HUDEP-2 (cell line): ENCODE data around the gene OR6Y1.

Experiments
- DNase-seq, 76 experiments: peaks; one replicate each; lab custom pipeline; 2025; ENCODE audit not compliant: unreplicated experiment in 76 of 76; lab: John Stamatoyannopoulos, UW

Gene OR6Y1, protein sequence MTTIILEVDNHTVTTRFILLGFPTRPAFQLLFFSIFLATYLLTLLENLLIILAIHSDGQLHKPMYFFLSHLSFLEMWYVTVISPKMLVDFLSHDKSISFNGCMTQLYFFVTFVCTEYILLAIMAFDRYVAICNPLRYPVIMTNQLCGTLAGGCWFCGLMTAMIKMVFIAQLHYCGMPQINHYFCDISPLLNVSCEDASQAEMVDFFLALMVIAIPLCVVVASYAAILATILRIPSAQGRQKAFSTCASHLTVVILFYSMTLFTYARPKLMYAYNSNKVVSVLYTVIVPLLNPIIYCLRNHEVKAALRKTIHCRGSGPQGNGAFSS

GRCh38 chr1:158554352-158554751 lies at the start of gene OR6Y1:
Gene OR6Y1 (minus strand): TSS chr1:158554405. CDS start chr1:158548105, 6,300 bp downstream.
- no peak for DNase-seq

DNA sequence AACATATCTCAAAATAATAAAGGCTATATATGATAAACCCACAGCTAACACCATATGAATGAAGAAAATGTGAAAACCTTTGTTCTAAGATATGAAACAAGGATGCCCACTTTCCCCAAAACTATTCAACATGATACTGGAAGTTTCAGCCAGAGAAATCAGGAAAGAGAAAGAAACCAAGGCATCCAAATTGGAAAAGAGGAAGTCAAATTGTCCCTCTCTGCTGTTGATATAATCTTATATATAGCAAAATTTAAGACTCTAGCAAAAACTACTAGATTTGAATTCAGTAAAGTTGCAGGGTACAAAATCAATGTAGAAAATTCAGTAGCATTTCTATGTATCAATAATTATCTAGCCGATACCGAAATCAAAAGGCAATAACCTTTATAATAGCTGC lies 46.5 kb upstream of the OR6Y1 start:
- no peak for DNase-seq

- no peak for DNase-seq
Observed at GRCh38 chr1:158586942-158587341, 32.7 kb upstream of the OR6Y1 start.

DNA sequence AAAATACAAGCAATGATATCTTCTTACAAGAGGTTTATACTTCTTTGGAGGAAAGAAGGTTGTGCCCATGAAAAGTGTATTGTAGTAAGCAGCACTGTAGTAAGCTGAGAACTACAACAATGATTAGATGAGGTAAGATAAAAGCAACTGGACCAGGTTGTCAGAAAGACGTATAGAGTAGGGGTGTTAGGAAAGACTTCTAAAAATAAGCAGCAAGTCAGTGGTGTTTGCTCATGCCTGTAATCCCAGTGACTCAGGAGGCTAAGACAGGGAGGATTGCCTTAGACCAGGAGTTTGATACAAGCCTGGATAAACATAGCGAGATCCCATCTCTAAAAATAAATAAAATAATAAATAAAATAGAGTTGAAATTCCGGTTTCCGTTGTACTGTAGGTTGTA lies 29.8 kb upstream of the OR6Y1 start:
- no peak for DNase-seq

GRCh38 chr1:158579733-158580132 lies 25.5 kb upstream of the OR6Y1 start, which contains the start of gene OR10X1:
Gene OR10X1 (minus strand): TSS chr1:158579899. CDS start chr1:158579899, 0 bp downstream.
- DNase-seq = no peak

DNA sequence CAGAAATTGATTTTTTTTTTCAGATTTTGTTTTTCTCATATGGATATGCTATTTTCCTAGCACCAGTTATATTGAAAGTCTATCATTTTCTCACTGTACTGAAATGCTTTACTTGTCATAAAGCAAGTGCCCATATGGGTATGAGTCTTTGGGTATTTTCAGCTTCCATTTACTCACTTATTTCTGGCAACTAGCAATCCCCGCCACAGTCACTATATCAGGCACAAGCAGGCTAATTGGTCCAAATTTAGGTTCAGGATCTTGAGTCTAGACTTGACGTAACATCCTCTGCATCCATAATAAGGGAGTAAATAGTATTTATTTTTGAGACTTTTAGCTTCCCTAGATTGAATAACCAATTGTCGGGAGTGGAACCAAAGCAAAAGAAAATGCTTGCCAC lies 23.4 kb upstream of the OR6Y1 start:
- no peak for DNase-seq

DNA sequence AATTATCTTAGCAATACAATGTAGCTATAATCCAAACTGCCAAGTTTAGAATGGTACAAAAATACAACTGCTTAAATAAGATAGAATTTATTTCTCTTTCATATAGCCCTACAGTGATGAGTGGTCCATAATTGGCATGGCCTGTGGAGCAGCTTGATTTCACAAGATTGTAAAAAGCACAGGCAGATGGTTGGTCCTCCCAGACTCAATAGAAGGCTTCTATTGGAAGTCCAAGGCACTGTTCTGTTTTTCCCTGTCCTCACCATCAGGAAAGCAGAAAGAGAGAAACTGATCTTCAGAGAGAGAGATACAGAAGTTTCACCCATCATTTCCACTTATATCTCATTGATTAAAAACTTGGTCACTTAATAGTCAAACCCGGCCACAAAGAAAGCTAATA lies 18.0 kb upstream of the OR6Y1 start:
- DNase-seq = no peak

- DNase-seq = no peak
Observed at GRCh38 chr1:158570480-158570879, 16.3 kb upstream of the OR6Y1 start, which contains the start of gene OR6P1. Gene OR6P1 (minus strand): TSS chr1:158570580. CDS start chr1:158563604, 6,976 bp downstream.

DNA sequence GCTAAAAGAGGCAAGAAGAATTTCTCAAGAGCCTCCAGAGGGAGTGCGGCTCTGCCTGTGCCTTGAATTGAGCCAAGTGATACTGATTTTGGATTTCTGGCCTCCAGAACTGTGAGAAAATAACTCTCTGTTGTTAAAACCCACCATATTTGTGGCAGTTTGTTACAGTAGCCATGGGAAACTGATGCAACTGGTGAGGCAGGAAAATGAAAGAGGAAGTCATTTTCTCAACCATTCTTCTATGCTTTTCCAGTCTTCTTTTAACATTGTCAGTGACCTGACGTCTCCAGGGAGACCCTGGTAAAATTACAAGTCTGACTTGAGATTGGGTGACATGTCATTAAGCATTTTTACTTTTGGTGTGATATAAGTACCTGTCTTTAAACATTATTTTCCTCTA lies 10.4 kb upstream of the OR6Y1 start:
- no peak for DNase-seq

GRCh38 chr1:158563853-158564252 lies 9.6 kb upstream of the OR6Y1 start:
- no peak for DNase-seq

GRCh38 chr1:158559696-158560095 lies 5.5 kb upstream of the OR6Y1 start:
- DNase-seq = no peak

DNA sequence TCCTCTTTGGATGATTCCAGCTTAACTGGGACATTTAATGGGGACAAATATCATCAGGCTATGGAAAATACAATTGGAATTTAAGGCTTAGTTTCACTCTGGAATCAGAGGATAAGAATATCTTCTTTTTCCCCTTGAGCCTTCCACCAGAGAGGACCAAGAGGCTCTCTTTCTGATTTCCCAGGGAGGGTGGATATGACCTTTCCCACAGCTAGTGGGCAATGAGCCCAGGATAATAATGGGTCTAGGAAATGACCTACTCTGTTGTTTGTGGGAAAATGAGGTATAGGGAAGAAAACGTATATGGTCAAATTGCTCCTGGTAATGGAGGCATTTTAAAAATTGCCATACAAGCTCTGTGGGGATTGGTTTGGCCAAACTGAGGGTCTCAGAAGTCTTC lies 1.9 kb downstream of the OR6Y1 start:
- DNase-seq = no peak

DNA sequence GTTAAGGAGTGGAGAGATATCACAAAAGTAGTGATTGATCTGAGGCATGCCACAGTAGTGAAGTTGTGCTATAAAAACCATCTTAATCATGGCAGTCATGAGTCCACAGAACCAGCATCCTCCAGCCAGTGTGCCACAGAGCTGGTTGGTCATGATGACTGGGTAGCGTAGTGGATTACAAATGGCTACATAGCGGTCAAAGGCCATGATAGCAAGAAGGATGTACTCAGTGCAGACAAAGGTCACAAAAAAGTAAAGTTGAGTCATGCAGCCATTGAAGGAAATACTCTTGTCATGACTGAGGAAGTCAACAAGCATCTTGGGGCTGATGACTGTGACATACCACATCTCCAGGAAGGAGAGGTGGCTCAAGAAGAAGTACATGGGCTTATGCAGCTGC lies 6.7 kb downstream of the OR6Y1 start:
- DNase-seq = no peak

DNA sequence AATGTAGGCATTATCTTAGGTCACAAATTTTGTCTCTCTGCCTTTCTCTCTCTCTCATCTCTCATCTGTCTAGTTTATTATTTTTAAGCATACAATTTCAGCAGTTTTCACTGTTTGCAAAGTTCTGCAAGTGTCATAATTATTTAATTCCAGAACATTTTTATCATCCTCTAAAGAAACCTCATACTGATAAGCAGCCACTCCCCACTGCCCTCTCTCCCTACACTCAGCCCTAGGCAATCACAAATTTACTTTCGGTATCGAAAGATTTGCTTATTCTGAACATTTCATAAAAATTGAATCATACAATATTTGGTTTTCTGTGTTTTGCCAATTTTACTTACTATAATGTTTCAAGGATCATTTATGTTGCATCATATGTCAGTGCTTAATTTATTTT lies 16.6 kb downstream of the OR6Y1 start:
- DNase-seq = no peak

- no peak for DNase-seq
Observed at GRCh38 chr1:158534496-158534895, 19.7 kb downstream of the OR6Y1 start.

DNA sequence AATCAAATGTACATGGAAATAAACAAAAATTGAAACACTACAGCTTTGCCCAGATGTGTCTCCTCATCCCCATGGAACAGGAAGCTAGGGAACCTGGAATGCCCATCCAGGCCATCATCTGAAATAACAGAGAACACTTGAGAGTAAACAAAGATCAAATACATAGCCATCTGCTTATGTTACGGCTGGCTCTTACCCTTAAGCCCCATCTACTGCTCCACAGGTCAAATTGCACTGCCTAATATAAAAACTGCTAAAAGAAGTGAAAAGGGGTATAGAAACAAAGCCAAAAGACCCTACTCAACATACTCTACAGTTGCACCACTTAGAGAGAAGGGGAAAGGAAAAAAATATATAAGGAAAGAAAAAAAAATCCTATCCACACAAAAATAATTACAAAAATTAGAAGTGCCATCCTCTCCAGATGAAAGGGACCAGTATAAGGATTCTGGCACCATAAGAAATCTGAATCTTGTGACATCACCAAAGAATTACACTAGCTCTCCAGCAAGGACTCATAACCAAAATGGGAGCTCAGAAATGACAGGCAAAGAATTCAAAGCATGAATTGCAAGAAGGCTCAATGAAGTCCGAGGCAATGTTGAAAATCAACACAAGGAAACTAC lies 26.9 kb downstream of the OR6Y1 start:
- DNase-seq = peak in 4 of 76 experiments; percentile 1 to 8 (median 4)

DNA sequence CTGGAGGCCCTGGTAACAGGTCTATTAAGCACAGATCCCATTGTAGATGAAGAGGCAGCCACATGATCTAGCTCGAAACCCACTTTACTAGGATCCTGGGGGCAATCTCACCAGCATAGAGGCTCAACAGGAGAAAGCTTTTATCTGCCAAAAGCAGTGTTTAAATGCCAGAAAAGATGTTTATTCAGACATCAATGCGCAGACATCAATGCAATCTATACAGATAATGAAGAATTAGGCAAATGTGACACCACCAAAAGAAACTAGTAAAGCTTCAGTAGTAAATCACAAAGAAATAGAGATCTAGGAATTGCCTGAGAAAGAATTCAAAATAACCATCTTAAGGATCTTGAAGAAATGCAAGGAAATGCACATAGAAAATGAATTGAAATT lies 32.5 kb downstream of the OR6Y1 start:
- DNase-seq = no peak

GRCh38 chr1:158520955-158521665 lies 33.1 kb downstream of the OR6Y1 start:
- DNase-seq = no peak

DNA sequence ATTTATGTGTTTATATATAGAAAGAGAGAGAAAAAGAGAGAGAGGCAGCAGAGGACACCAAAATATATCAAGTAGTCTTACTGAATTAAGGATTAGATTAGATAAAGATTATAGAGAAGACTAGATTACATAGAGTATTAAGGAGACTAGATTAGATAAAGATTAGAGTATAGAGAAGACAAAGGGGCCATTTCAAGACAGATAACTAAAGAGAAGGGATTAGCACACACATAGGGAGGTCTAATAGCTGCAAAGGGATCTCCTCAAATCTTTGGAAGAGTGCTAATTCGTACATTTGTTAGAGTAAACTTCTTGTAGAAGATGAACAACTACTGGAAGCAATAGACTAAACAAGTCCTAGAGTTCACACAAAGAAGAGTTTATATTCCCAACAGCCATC lies 34.2 kb downstream of the OR6Y1 start:
- DNase-seq = no peak

DNA sequence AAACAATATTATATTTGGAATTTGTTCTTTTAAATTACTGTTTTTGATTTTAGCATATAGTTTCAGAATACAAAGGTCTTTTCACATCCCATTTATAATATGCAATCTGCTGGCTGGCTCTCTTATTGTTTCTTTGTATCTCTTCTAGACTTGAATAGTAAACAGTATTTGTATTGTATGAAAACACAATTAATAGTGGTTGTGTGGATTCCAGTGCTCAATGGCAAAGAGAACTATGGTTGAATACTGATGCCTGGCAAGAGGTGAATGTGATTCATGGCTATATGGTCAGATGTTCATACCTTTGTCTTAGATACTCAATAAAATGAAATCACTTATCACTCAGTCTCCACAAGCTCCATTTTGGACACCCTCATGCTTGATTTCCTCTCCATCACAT lies 37.2 kb downstream of the OR6Y1 start:
- no peak for DNase-seq

DNA sequence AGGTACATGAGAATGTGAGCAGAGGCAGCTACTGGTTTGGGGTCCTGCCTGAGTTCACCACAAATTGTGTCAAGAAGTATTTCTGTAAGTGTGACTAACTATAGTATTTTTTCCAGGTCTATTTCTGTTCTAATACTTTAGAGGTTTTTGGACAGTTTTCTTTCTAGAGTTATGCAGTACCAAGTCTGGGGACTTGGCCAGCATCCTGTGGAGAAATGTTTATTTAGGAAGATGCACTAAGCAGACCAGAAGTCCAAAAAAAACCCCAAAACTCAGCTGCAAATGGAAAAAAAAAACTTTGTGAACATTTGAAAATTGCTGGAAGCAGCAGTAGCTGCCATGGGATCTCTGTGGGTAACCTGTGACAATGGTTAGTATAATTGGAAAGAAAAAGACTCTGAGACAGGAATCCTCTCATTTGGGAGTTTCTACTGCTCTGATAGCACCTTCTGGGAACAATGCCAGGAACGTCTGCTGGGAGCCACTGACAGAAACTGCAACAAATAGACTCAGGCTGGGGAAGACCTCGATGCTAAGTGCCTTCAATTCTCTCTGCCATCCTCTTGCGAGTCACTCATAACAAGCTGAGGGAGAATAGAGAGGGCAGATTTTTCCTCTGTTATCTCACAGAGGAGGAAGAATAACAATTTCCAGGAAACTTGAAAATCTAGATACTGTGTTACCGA lies 44.6 kb downstream of the OR6Y1 start:
- peak in 1 of 76 experiments; percentile 1 for DNase-seq
